HCT116 (cell line): ENCODE measurements around the gene PDXK. TPM values are rescaled to one million over a fixed set of nuclear protein-coding genes. Genes with fewer than 3 reads are reported as not detected.

Experiments
- ATAC-seq: fragments of 200-7000 bp; cut with Tn5 transposase; 2 replicates; pipeline ENCODE4 v1.9.1; 2020; ENCODE audit warnings: mild to moderate bottlenecking, moderate library complexity
- BruUV-seq: library from RNA; stranded (reverse); fragments of 400-500 nt; replicated peaks from 2 replicates; lab custom pipeline; 2021; lab: Mats Ljungman, UMichigan
- CTCF ChIA-PET: fragments of 300-600 bp; sonication (Branson Sonifier 250); formaldehyde crosslinking; loops from one replicate; lab custom pipeline; 2021; ENCODE audit warnings: antibody characterized with exemption; lab: Charles Lee
- POLR2A ChIA-PET: fragments of 300-600, 350-600 bp; sonication (Branson Sonifier 250); formaldehyde crosslinking; loops from one replicate; lab custom pipeline; 2021; ENCODE audit warnings: antibody characterized with exemption; lab: Charles Lee
- RAD21 ChIA-PET, 2 experiments: fragments of 300-600 bp; sonication (Branson Sonifier 250); formaldehyde crosslinking; loops; one replicate each; lab custom pipeline; 2023; ENCODE audit warnings: low total read pairs in 2 of 2; ENCODE audit not compliant: uncharacterized antibody in 2 of 2, unreplicated experiment in 2 of 2, low non-redundant PET in 1 of 2; lab: Charles Lee
- DNase-seq: peaks from one replicate; pipeline ENCODE4 v3.0.0-alpha.2; 2010; ENCODE audit warnings: low read depth, low spot score
- H2AFZ ChIP-seq: fragments of 200-600 bp; shearing (Covaris generic), sonication (generic); 2 replicates; pipeline ENCODE4 v1.6.1; 2017; ENCODE audit warnings: low read depth, mixed run types, mixed read lengths, antibody characterized with exemption, low read length; ENCODE audit not compliant: poor library complexity, severe bottlenecking
- H3K27ac ChIP-seq: 2 replicates; pipeline ENCODE4 v1.5.1; 2012; ENCODE audit warnings: low read depth, low read length
- H3K27me3 ChIP-seq: fragments of 200-600 bp; sonication (generic); 2 replicates; pipeline ENCODE4 v1.6.1; 2016; ENCODE audit warnings: mixed run types, low read length, mixed read lengths; ENCODE audit not compliant: insufficient read depth
- H3K36me3 ChIP-seq, 2 experiments: fragments of 200-500 bp in 1 of 2; fragments of 200-600 bp in 1 of 2; sonication (Bioruptor generic) in 1 of 2; sonication (generic) in 1 of 2; 2 replicates each; pipeline versions ENCODE4 v1.5.1 to v1.6.1; 2014 to 2016; ENCODE audit warnings: low read length in 2 of 2, inconsistent platforms in 1 of 2, mixed read lengths in 1 of 2, mixed run types in 1 of 2; ENCODE audit not compliant: insufficient read depth in 2 of 2, control insufficient read depth in 1 of 2
- H3K4me1 ChIP-seq, 2 experiments: fragments of 200-600 bp in 1 of 2; sonication (generic) in 1 of 2; 2 replicates each; pipeline versions ENCODE4 v1.5.1 to v1.6.1; 2012 to 2017; ENCODE audit warnings: low read length in 2 of 2, inconsistent platforms in 1 of 2, mild to moderate bottlenecking in 1 of 2, mixed read lengths in 1 of 2, mixed run types in 1 of 2, moderate library complexity in 1 of 2; ENCODE audit not compliant: insufficient read depth in 2 of 2, control insufficient read depth in 1 of 2
- H3K4me2 ChIP-seq: fragments of 200-600 bp; sonication (generic); 2 replicates; pipeline ENCODE4 v1.6.1; 2017; ENCODE audit warnings: mixed run types, low read length, mixed read lengths
- H3K4me3 ChIP-seq, 2 experiments: fragments of 200-600 bp in 1 of 2; sonication (generic) in 1 of 2; replicated peaks in 1 of 2; 2 replicates each; pipeline ENCODE4 v1.5.1; 2011 to 2016; ENCODE audit warnings: low read length in 2 of 2, control low read depth in 1 of 2, low read depth in 1 of 2, mild to moderate bottlenecking in 1 of 2, mixed read lengths in 1 of 2, mixed run types in 1 of 2
- H3K79me2 ChIP-seq: fragments of 200-600 bp; sonication (generic); 2 replicates; pipeline ENCODE4 v1.6.1; 2017; ENCODE audit warnings: mild to moderate bottlenecking, mixed run types, low read length, moderate library complexity, mixed read lengths; ENCODE audit not compliant: insufficient read depth
- H3K9ac ChIP-seq: fragments of 200-600 bp; sonication (generic); 2 replicates; pipeline ENCODE4 v1.6.1; 2016; ENCODE audit warnings: low read length, mixed read lengths
- H3K9me2 ChIP-seq: fragments of 200-600 bp; sonication (generic), shearing (Covaris generic); 2 replicates; pipeline ENCODE4 v1.6.1; 2017; ENCODE audit warnings: mixed run types, mild to moderate bottlenecking, moderate library complexity; ENCODE audit not compliant: insufficient read depth
- H3K9me3 ChIP-seq, 2 experiments: fragments of 200-500 bp in 1 of 2; fragments of 200-600 bp in 1 of 2; sonication (Bioruptor generic) in 1 of 2; sonication (generic) in 1 of 2; 2 replicates each; pipeline ENCODE4 v1.6.1; 2014 to 2017; ENCODE audit warnings: low read length in 2 of 2, mixed read lengths in 2 of 2, inconsistent platforms in 1 of 2, low read depth in 1 of 2, mild to moderate bottlenecking in 1 of 2, mixed run types in 1 of 2, moderate library complexity in 1 of 2; ENCODE audit not compliant: control insufficient read depth in 1 of 2, insufficient read depth in 1 of 2
- H4K20me1 ChIP-seq: fragments of 200-600 bp; sonication (generic), shearing (Covaris generic); 2 replicates; pipeline ENCODE4 v1.6.1; 2017; ENCODE audit warnings: mixed run types, mild to moderate bottlenecking, moderate library complexity; ENCODE audit not compliant: insufficient read depth
- CTCF ChIP-seq, 3 experiments: fragments of 200-600 bp in 1 of 3; sonication (generic) in 1 of 3; IDR thresholded peaks in 2 of 3; conservative IDR thresholded peaks in 1 of 3; 2 replicates each; pipeline ENCODE4 v1.5.1; 2012 to 2017; ENCODE audit warnings: low read depth in 2 of 3, low read length in 2 of 3, antibody characterized with exemption in 1 of 3, borderline replicate concordance in 1 of 3, control low read depth in 1 of 3, mild to moderate bottlenecking in 1 of 3, mixed read lengths in 1 of 3, mixed run types in 1 of 3, moderate library complexity in 1 of 3; ENCODE audit not compliant: insufficient read depth in 1 of 3
- EGR1 ChIP-seq: IDR thresholded peaks from 2 replicates; pipeline ENCODE4 v1.6.1; 2012; ENCODE audit warnings: low read depth
- MAX ChIP-seq: IDR thresholded peaks from 2 replicates; pipeline ENCODE4 v1.6.1; 2012
- YY1 ChIP-seq: IDR thresholded peaks from 2 replicates; pipeline ENCODE4 v1.6.1; 2011; ENCODE audit warnings: low read length, low read depth, moderate library complexity, mild to moderate bottlenecking; ENCODE audit not compliant: insufficient replicate concordance; ENCODE audit errors: extremely low read depth
- ZBTB33 ChIP-seq: IDR thresholded peaks from 2 replicates; pipeline ENCODE4 v1.6.1; 2011; ENCODE audit warnings: mild to moderate bottlenecking, low read length, moderate library complexity; ENCODE audit not compliant: insufficient replicate concordance; ENCODE audit errors: extremely low read depth
- intact Hi-C: fragments of 100-400 bp; cut with micrococcal nuclease; formaldehyde crosslinking; loops from 2 replicates; pipeline ENCODE4 v1.10.0; 2022
- total RNA-seq: library from RNA; stranded (reverse); gene quantifications from one replicate; pipeline ENCODE4 v1.2.1, GENCODE V29; 2021; ENCODE audit not compliant: unreplicated experiment

The PDXK gene
- total RNA-seq, 1 experiment from 2014 or later = 127 TPM

GRCh38 chr21:43775190-43775589 is 56.3 kb downstream of the PDXK start:
- Histone ChIP-seq H3K9ac (peak overlapping the region; percentile 82), H3K4me1 (peaks cover 3 to 20% of the 10 kb centered on the region in 2 experiments; a peak in 3 of 4 replicates), H3K36me3 (peaks cover 8 to 9% of the 10 kb centered on the region in 2 experiments; a peak in 3 of 4 replicates), H3K79me2 (peaks cover 18% of the 10 kb centered on the region), H3K9me2 (no peaks in the 10 kb centered on the region), H3K9me3 (no peaks in the 10 kb centered on the region), H3K27me3 (no peaks in the 10 kb centered on the region), H4K20me1 (no peaks in the 10 kb centered on the region), H3K27ac (peak overlapping the region; percentile 95), H3K4me2 (peak overlapping the region; percentile 79), H3K4me3 (peak overlapping the region; percentile 81 to 85), H2AFZ (no peak overlapping the region)
- no peak for ATAC-seq
- intact Hi-C loops = no loop called here
- no peak for DNase-seq
- TSS peak; percentile 76 for BruUV-seq
- CTCF ChIA-PET = no interaction called here
- POLR2A ChIA-PET = no interaction called here
- no peak for TF ChIP-seq ZBTB33
- no peak for TF ChIP-seq YY1
- TF ChIP-seq EGR1 = no peak
- no peak for TF ChIP-seq CTCF (IDR thresholded peaks at IDR 0.05 in 2 of 3, conservative IDR thresholded peaks at IDR 0.05 in 1 of 3; ENCODE audit: borderline replicate concordance in 1 of 3, insufficient read depth in 1 of 3, low read depth in 2 of 3, low read length in 2 of 3)
- no peak for TF ChIP-seq MAX
- RAD21 ChIA-PET = no interaction called here
